ENCODE measurements around the gene GRM8.
"Not testable (repeated sequence)": the region's sequence is repeated elsewhere in the genome, so short reads cannot be mapped to it uniquely, and the experiment has no call there.

GRM8 gene

DNA sequence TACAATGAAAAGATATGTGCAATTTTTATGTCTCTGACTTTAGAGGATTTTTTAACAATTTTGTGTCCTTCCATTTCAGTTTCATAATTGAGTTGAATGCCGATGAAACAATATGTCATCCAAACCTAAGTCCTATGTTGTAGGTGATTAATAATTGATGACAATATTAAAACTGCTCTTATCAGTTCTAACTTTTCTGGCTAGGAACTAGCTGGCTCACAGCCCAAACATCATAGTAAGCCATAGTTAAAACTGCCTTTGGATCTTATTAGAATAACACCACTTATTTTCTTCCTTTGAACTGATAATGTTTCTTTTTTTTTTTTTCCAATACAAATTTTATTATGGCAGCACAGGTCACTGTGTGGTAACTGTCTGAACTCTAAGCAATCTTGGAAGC lies 230.9 kb downstream of the GRM8 start:
- no peak for DNase-seq

DNA sequence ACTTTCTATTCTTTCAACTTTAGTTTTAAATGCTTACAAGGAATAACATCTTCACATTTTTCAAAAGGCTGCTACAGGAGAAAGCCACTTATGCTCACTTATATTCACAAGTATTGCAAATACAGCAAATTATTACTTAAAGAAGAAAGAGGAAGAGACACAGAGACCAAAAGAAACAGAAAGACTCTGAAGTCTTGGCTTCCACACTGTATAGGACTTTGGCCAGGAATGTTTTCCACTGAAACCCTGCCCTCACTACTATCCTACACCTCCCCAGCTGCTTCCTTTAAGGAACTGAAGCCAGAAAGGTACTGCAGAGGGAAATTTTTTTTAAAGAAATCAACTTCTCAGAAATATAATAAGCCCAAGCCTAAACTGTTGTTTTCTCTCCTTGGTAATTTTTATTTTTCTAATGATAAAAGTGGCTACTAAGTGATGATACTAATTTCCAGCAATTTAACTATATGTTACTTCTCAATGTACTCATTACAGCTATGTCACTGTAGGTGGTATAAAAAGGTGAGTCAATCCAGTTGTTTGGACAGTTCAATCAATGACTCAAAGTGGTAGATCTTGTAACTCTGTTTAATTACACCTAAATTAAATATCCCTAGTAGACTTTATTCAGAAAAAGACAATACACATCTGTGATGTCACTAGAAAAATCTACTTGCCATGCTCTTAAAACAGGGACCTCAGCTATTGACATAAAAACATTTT lies 231.6 kb downstream of the GRM8 start:
- DNase-seq: no peak

DNA sequence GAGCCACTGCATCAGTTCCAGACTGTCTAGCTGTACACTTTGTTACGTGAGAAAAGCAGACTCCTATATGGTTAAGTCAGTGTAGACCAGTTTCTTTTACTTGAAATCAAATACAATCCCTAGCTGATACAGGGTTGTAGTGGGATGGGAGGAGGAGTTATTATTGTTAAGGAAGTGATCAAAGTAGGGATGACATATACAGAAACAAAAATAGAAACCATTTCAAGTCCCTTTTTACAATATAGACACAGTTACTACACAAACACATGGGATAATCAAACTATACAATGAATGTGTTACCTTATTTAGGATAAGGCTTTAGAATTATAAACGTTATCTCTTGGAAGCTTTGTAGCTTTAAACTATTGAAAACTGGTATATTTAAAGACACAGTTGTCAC lies 233.9 kb downstream of the GRM8 start:
- DNase-seq: no peak

- DNase-seq: no peak
Measured at GRCh38 chr7:127017196-127017595, 235.5 kb downstream of the GRM8 start.

- no peak for DNase-seq
Measured at GRCh38 chr7:127000725-127001124, 252.0 kb downstream of the GRM8 start.

GRCh38 chr7:126996659-126997058 lies 256.1 kb downstream of the GRM8 start:
- DNase-seq: no peak

- no peak for DNase-seq
Measured at GRCh38 chr7:126993626-126994213, 259.0 kb downstream of the GRM8 start.

GRCh38 chr7:126988022-126988421 lies 264.7 kb downstream of the GRM8 start:
- DNase-seq: no peak

DNA sequence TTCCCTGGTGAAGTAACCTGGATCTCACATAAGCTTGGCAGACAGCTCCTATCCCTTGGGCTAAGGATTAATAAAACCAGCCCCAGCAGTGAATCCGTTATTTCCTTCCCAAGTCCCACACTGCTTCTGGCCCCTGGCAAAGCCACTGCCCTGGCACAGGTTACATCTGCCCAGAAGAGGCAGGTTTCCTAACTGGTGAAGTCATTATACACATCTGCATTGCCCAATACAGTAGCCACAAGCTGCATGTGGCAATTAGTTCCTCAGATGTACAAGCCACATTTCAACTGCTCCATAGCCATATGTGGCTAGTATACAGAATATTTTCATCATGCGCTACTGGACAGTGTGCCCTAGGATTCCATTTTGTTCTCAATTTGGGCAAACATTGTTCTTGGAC lies 273.0 kb downstream of the GRM8 start:
- DNase-seq: no peak

DNA sequence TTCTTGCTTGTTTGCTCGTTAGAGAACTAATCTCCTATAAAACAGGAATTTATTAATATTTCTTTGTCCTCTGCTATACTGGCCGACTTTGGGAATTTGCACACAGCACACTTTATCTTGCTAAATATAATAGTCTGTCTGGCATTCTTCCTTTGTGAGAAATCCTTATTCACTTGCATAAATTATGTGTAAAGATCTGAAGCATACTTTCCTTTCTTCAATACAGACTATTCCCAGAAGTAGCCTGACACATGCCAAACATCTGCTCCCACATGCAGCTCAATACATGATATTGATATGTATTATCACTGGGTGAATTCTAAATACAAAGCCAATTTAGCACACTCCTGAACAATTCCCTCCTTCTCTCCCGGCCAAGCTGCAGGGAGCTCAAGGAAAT lies 273.9 kb downstream of the GRM8 start:
- DNase-seq: no peak

GRCh38 chr7:126973066-126973465 lies 279.7 kb downstream of the GRM8 start:
- no peak for DNase-seq

- no peak for DNase-seq
Measured at GRCh38 chr7:126972571-126972970, 280.2 kb downstream of the GRM8 start.

GRCh38 chr7:126959649-126960048 lies 293.1 kb downstream of the GRM8 start:
- DNase-seq: no peak

- DNase-seq: no peak
Measured at GRCh38 chr7:126958367-126958766, 294.4 kb downstream of the GRM8 start.

GRCh38 chr7:126957443-126957842 lies 295.3 kb downstream of the GRM8 start:
- DNase-seq: no peak

DNA sequence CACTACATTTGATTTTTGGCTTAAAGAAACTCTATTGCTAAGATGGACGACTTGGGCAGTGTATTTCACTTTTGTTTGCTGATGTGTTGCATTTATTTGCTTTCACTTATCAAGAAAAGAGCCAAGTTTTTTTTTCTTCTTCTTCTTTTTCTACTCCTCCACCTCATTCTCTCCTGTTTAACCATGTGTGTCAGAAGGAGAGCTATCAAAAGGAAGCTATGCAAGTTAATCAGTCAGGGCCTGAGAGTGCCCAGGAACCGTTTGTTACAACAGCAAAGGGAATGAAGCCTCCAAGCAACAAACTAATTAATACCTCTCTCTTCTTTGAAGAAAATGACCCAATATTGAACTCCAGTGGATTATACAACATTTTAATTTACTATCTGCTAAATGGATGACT lies 299.3 kb downstream of the GRM8 start:
- DNase-seq: no peak

GRCh38 chr7:126948664-126949063 lies 304.1 kb downstream of the GRM8 start:
- DNase-seq: no peak

DNA sequence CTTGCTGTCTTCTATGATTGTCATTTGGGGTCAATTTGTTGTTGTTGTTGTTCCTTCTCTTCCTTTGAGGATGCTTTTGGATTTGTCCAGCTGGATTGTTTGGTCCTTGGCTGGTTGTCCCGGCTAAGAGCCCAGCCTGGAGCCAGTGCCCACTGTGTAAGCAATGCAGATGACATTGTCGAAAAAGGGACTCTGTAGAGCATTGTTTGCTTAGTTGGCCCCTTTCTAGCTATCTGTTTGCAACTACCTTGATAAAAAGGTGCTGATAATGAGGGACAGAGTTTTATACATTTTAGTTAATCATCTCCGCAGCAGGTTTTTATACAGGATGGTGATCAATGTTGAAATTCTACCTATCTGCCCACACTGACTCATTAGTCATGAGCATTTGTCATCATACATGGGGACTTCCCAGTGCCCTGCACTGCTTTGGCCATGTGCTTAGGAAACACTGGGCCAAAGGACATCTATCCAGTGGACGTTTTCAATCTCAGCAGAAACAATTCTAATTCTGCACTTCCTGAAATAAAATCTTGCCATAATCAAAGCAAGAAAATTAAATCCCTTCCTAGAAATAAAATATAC lies 311.9 kb downstream of the GRM8 start:
- no peak for DNase-seq

DNA sequence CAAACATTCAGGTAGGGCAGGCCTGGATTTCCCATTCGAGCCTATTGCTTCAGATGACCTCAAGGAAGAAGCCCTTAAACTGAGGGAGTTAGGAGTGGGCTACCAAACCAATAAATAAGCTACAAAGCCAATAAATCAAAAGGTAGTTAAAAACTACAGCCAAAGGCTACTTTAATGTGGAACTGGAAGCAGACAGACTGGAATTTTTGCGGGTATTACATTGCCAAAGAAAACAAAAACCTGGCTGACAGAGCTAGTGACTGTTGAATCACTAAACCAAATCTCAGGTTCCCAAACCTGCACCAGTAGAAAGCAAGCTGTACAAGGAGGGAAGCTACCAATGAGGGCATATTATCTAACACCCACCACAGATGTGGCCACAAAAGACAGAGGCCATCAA lies 315.6 kb downstream of the GRM8 start:
- no peak for DNase-seq

- no peak for DNase-seq
Measured at GRCh38 chr7:126931581-126931980, 321.2 kb downstream of the GRM8 start.

- no peak for DNase-seq
Measured at GRCh38 chr7:126930166-126930565, 322.6 kb downstream of the GRM8 start.

DNA sequence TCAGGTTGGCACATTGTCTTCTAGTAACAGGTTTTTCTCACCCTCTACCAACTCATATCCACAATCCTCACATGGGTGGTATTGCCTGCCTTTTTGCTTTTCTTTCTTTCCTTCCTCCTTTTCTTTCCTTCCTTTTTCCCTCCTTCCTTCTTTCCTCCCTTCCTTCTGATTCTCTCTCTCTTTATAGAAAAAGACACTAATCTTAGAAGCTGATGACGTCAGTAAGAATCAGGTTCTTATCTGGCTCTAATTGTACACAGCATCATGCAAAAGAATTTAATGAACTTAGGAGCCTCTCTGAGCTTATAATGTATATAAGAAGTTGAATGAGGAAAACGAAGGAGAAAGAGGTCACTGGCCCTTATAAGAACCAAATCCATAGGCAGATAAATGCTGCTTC lies 328.3 kb downstream of the GRM8 start:
- DNase-seq: no peak

DNA sequence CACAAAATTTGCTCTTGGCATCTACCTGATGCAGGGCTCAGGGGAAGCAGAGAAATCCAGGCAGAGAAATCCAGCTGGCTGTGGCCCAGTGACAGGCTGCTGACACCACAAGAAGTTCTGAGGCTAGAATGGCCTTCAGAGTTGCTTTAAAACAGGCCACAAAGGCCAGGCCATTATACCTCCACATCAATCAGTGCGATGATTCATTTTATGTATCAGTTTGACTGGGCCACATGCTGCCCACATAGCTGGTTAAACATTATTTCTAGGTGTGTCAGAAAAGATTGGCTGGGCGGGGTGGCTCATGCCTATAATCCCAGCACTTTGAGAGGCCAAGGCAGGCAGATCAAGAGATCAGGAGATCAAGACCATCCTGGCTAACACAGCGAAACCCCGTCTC lies 341.1 kb downstream of the GRM8 start:
- not testable (repeated sequence) for DNase-seq

GRCh38 chr7:126908564-126908963 lies 344.2 kb downstream of the GRM8 start:
- DNase-seq: not testable (repeated sequence)

DNA sequence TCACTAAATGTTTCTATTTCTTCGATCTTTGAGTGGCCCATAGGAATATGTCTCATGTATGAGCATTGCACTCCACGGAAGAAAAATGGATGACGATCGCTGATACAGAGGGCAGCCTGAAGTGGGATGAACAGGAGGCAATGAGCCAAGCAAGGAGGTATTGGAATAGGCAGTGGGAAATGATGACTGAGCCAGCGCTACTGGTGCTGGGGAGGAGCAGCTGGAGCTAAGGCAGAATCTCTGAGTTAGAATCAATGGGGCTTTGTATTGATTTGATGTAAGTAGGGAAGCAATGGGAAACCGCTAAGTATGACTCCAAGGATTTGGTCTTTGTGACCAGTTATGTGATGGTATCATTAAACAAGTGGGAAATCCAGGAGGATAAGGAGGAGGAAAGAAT lies 345.1 kb downstream of the GRM8 start:
- DNase-seq: not testable (repeated sequence)
